GM19468 (cell line): ENCODE results near the gene MYBPH.

ENCODE experiments used
- ATAC-seq: cut with Tn5 transposase; IDR thresholded peaks from one replicate; pipeline ENCODE4 v1.9.1; 2021; ENCODE audit warnings: mild to moderate bottlenecking, moderate library complexity, moderate number of reproducible peaks; ENCODE audit not compliant: unreplicated experiment; ENCODE audit errors: extremely low read depth

MYBPH gene

DNA sequence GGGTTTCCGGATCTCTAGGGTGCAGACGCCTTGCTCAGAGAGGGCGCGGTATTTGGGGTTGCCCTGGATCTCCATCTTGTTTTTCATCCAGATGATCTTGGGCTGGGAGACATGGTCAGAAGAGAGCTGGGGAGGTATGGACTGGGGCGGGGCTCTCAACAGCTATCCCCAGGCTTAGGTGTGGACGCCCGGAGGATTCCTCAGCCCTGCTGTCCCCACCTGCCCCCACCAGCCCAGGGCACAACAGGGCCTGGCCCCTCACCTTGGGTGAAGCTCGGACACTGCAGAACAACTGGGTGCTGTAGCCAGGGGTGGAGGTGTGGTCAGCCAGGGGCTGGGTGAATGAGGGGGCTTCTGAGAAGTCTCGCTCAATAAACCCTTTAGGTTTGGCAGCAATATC, 6.6 kb downstream of the MYBPH start:
- no peak for ATAC-seq

DNA sequence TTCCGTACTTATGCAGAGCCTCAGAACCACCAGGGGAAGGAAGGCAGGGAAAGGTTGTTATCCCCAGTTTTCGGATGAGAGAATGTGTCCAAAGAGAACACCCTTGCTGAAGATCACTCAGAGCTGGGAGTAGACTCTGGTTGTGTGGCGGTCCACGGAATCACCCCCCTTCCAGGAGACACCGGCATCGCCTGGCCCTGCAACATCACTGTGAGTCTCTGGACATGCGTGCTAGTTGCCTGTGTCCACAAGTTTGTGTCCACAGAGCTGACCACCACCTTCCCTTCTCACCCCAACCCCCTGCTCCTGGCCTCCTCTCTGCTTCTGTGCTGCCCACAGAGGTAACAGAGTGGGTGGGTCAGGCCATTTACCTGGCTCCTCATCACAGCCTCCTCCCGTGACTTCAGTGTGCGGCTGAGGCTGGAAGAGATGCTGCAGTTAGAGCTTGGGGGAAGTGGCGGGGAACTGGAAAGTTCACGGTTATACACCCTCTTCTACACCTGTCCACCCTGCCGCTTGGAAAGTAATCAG, 7.3 kb downstream of the MYBPH start:
- no peak for ATAC-seq

DNA sequence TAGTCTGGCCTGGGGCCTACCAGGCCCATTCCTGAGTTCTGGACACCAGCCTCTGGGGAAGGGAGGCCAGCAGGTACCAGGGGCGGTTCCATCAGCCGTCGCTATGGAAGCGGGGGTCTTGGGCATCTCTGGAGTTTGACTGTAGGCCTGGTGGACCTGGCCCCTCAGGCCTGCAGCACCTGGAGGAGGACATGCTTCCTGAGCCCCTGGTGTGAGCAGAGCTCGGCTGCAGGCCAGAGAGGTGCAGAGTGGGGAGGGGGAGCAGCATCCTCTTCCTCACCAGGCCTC, 7.8 kb downstream of the MYBPH start:
- ATAC-seq: no peak

DNA sequence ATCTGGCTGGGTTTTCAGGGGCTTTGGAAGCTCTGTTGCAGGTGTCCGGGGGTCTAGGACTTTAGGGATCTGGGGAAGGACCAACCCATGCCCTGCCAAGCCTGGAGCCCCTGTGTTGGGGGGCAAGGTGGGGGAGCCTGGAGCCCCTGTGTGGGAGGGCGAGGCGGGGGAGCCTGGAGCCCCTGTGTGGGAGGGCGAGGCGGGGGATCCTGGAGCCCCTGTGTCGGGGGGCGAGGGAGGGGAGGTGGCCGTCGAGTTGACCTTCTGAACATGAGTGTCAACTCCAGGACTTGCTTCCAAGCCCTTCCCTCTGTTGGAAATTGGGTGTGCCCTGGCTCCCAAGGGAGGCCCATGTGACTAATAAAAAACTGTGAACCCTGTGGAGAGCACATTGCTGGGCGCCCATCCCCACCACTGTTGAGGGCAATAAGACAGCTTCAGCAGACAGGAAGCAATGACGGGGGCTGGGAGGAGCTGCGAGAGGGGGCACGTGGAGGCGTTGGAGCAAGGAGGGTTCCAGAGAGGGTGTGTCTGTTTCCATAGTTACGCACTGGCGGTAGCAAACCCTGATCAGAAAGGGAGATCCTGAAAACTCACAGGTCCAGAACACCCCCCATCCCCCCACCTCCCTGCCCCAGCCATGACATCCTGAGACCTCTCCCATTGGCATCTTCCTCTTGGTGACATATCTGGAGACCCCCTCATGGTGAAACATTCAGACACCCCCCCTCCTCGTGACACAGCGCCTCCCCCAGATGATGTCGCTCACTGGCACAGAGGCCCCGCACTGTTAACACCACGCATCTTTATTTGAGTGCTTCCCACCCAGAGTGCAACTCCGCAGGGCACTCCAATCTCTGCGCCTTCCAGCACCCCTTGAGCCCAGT, 8.4 kb downstream of the MYBPH start:
- no peak for ATAC-seq

DNA sequence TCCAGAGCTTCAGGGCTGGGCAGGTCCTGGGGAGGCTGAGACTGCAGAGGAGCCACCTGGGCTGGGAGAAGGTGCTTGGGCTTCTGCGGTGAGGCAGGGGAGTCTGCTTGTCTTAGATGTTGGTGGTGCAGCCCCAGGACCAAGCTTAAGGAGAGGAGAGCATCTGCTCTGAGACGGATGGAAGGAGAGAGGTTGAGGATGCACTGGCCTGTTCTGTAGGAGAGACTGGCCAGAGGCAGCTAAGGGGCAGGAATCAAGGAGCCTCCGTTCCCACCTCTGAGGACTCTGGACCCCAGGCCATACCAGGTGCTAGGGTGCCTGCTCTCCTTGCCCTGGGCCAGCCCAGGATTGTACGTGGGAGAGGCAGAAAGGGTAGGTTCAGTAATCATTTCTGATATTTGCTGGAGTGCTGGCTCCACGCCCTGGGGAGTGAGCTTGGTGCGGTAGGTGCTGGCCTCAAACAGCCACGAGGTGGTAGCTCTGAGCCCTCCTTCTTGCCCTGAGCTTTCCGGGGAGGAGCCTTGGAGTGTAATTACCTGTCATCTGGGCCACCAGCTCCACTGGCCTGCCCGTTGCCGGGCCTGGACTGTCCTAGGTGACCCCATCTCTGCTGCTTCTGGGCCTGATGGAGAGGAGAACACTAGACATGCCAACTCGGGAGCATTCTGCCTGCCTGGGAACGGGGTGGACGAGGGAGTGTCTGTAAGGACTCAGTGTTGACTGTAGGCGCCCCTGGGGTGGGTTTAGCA, 9.3 kb downstream of the MYBPH start:
- no peak for ATAC-seq

DNA sequence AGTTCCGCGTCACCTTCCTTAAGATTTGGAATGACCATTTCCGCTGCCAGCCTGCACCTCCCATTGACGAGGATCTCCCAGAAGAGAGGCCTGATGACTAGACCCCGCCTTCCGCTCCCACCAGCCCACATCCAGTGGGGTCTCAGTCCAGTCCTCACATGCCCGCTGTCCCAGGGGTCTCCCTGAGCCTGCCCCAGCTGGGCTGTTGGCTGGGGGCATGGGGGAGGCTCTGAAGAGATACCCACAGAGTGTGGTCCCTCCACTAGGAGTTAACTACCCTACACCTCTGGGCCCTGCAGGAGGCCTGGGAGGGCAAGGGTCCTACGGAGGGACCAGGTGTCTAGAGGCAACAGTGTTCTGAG, 9.8 kb downstream of the MYBPH start:
- ATAC-seq: no peak

DNA sequence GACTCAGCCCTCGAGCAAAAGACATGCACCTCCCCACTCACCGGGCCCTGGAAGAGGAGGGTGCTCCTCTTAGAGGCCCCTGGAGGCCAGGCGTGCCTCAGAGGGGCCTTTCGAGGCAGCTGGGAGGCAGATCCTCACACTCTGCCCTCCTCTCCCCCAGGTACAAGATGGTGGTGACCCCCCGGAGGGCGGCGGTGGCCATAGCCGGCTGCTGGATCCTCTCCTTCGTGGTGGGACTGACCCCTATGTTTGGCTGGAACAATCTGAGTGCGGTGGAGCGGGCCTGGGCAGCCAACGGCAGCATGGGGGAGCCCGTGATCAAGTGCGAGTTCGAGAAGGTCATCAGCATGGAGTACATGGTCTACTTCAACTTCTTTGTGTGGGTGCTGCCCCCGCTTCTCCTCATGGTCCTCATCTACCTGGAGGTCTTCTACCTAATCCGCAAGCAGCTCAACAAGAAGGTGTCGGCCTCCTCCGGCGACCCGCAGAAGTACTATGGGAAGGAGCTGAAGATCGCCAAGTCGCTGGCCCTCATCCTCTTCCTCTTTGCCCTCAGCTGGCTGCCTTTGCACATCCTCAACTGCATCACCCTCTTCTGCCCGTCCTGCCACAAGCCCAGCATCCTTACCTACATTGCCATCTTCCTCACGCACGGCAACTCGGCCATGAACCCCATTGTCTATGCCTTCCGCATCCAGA, 10.4 kb downstream of the MYBPH start:
- no peak for ATAC-seq

DNA sequence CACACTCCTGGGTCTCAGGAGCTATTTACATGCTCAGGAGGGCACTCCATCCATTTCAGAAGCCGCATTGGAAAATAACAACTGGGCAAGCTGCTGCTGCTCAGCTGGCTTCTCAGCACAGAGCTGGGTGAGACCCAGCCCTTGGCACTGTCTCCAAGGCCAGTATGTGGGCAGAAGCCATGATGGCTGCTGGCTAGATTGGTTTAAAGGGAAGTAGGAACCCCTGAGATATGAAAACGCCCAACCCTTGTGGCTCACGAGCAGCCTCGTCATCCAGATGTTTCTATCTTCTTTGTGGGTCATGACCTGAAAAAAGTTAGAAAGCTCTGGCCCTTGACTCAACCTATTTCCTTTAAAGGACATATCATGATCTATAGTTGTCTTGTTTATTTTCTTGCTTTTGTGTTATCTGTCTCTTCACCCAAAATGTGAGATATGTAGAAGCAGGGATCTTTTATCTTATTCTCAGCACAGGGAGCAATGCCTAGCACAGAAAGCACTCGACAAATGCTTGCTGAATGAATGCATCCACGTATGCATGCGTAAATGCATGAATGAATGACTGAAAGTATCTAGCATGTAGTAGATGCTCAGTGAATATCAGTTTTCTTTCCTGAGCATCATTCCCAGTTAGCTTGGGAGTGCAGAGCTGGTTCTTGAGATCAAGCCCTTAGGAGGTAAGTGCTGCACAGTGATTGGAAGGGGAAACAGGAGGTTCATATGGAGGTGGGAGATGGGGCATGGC, 11.6 kb downstream of the MYBPH start:
- ATAC-seq: no peak

DNA sequence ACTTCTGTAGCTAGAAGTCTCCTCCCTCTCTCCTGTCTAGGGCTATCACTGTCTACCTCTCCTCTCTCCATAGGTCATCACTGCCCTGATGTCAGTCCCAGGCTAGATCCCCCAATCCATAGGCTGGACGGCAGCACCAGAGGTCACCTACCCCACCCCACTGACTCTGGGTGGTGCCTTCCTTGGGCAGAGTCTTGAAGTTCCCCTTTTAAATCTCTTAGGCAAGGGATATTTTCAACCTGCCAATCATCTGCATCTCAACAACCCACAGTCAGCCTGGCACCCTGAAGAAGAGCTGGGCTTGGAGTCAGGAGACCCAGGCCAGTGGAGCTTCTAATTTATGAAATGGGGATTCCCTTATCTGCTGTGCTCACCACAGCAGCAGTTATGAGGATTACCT, 13.2 kb downstream of the MYBPH start:
- no peak for ATAC-seq

DNA sequence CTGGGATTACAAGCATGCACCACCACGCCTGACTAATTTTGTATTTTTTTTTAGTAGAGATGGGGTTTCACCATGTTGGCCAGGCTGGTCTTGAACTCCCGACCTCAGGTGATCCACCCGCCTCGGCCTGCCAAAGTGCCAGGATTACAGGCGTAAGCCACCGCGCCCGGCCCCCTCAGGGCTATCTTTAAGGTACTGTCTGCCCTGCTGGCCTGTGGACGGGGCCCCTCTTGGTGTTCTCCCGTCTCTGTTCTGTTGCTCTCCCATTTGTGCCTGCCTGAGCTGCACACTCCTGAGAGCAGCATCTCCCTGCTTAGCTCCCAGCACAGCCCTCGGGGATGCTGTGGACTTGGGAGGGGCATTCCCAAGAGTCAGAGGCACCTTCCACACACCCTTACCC, 13.9 kb downstream of the MYBPH start:
- ATAC-seq: no peak

DNA sequence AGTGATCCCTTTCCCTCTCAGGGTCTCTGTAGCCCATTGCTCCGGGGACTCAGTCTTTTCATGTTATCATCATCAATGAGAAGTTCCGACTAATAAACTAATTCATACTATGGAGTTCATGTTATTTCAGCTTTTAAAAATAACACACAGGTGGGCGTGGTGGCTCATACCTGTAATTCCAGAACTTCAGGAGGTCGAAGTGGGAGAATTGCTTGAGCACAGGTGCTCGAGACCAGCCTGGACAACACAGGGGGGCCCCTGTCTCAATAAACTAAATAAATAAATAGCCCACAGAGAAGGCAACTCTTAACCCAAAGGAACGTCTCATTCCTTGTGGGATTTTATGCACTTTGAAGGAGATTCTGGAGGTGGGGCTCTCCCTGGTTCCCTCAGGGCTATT, 14.5 kb downstream of the MYBPH start:
- ATAC-seq: no peak

DNA sequence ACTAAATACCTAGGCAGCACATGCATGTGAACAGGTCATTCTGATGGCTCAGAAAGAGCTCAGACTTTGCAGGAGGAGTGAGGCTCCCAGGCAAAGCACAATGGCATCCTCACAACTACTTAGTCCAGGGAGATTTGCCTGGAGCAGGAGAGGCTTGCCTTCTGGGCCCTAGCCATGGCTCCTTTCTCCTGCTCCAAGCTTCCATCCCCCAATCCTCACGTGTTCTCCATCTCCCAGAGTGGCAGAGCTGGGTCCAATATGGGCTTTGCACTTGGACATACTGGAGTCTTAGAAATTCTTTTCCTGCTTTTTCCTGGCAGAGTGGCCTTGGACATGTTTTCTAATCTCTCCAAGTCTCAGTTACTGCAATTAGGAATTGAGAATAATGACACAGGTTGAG, 15.8 kb downstream of the MYBPH start:
- ATAC-seq: no peak

DNA sequence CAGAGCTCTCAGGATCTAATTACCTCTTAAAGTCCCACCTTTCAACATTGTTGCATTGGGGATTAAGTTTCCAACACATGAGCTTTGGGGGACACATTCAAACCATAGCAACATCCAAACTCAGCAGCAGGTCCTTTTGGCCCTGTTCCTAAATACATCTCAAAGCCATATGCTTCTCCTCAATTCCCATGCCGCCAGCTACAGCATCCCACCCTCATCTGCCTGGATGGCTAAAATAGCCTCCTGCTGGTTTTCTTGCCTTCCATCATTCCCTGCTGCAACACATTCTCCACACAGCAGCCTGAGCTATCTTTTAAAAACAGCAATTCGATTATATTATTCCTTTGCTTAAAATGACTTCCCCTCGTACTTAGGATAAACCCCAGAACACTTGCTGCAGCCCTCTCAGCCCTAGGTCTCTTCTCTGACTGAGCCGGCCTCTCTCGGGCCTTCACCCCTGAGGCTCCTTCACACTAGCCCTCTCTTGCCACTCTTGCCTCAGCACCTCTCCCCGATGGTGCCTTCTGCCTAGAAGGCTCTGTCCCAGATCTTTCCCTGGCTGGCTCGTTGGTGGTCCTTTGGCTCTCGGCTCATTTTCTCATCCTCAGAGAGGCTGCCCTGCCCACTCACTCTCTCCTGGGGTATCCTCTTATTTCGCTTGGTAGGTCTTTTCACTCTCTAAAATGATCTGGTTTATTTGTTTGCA, 16.5 kb downstream of the MYBPH start:
- ATAC-seq: no peak

DNA sequence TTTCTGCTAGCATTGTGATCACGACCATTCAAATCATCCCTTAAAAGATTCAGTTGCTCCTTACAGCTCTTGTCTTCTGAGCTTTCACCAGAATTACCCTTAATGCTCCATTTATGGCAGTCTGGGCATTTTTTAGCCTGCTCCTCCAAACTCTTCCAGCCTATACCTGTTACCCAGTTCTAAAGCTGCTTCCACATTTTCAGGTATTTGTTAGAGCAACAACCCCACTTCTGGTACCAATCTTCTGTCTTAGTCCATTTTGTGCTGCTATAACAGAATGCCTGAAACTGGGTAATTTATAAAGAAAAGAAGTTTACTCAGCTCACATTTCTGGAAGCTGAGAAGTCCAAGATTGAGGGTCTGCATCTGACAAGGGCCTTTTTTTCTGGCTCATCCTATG, 17.2 kb downstream of the MYBPH start:
- ATAC-seq: no peak

DNA sequence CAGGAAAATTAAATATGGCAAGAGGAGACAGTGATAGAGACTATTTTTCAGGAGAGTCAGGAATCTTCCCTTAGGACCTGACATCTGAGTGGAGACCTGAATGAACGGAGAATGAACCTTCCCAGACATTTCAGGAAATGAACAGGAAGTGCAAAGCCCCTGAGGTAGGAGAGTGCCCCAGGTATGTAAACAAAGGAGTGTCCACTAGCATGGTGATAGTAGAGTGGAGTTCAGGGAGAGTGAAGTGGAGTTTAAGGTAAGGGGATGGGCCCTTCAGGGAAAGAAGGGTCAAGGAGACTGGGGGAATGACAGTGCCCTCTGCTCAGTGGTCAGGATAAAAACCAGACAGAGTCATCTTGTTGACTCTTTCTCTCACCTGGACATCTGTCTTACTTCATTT, 19.3 kb downstream of the MYBPH start:
- no peak for ATAC-seq

DNA sequence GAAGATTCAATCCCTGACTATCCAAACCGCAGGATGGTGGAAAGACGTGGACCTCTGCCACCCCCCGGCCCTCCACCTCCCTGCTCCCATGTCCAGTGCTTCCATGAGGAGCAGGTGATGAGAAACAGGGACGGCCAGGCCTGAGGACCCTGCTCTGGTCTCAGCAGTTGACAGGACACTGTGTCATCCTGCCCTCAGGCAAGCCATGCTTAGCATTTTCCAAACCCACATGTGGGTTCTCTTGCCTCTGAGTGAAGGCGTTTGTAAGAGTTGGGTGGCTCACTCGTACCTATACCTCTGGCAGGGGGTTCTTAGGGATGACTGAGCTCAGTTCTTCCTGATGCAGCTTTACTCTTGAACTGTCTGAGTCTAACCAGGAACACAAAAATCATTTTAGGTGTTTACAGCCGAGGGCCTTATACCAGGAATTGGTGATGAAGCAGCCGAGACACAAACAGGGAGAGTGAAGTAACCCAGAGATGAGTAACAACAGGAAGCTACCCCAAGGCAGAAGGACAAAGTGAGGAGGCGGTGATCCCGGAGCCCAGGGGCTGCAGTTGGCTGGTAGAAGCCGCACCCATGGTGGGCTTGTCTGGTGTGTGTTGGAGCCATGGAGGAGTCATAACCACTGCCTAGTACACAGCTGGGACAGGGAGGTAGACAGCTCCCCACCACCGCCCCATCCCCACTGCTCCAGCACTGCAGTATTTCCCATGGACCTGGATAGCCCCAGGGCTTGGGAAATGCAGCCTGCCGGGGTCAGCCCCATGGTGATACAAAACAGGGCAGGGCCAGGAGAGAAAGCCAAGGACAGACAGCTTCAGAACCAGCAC, 21.4 kb downstream of the MYBPH start:
- ATAC-seq: no peak

DNA sequence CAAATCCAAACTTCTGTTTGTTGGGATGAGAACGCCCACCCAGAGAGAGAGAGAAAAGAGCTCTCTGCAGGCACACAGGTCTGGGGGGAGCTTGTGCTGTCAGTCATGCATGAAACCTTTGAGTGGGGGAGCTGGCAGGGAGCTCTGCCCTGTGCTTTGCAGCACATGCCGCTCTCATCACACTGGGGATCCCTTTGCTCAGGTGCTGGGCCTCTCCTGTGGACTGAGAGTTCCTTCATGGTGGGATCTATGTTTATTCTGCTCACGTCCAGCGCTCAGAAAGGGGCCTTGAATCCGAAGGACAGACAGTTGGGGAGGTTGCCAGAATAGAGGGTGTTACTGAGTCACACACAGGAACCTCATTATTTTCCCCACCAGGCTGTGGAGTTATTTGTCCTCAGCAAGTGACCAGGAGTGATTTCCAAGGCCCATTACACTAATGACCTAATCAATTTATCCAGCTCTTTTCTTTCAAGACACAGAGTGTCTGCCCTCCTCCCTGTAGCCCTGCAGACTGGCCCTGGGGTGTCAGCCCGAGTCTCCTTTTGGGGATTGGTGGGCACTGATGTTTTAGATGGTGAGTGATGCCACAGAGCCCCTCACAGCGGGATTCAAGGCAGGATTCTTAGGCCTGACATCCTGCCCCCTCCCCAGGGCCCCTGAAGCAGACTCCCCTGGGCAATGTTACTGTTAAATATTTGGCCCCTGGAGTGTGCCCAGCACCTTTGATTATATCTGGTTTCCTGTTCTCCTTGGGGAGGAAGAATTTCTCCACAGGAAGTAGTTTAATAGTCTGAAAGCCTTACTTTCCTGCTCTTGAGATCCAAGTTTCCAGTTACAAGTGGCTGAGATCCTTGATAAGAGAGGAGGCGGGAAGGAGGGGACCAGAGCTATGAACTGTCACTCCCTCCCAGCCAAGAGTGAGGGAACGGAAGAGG, 22.3 kb downstream of the MYBPH start:
- no peak for ATAC-seq
